ENCODE results near the gene SLC10A7.

Gene SLC10A7

GRCh38 chr4:146334862-146335449 lies 186.8 kb downstream of the SLC10A7 start:
- no peaks in the 10 kb centered on the region for H3K27me3 ChIP-seq (ENCODE audit: insufficient read depth, poor library complexity, severe bottlenecking)
- no peaks in the 10 kb centered on the region for H3K36me3 ChIP-seq (ENCODE audit: low read depth)
- DNase-seq (ENCODE audit: low spot score) (no peak), ATAC-seq (ENCODE audit: low read depth) (no peak)
- TF ChIP-seq CTCF (IDR thresholded peaks at IDR 0.05; ENCODE audit: poor library complexity, severe bottlenecking) = no peak
- H3K9me3 ChIP-seq (ENCODE audit: severe bottlenecking) = no peaks in the 10 kb centered on the region
- peaks cover 36% of the 10 kb centered on the region for H3K4me1 ChIP-seq (ENCODE audit: insufficient read depth, poor library complexity, severe bottlenecking)
- no peak overlapping the region for H3K4me3 ChIP-seq (ENCODE audit: severe bottlenecking)
- no peak overlapping the region for H3K27ac ChIP-seq (ENCODE audit: poor library complexity, severe bottlenecking)

GRCh38 chr4:146333895-146334262 lies 187.9 kb downstream of the SLC10A7 start:
- Histone ChIP-seq H3K36me3 (ENCODE audit: low read depth) (no peaks in the 10 kb centered on the region), H3K9me3 (ENCODE audit: severe bottlenecking) (no peaks in the 10 kb centered on the region), H3K4me1 (ENCODE audit: insufficient read depth, poor library complexity, severe bottlenecking) (peaks cover 47% of the 10 kb centered on the region), H3K27me3 (ENCODE audit: insufficient read depth, poor library complexity, severe bottlenecking) (no peaks in the 10 kb centered on the region), H3K4me3 (ENCODE audit: severe bottlenecking) (no peak overlapping the region), H3K27ac (ENCODE audit: poor library complexity, severe bottlenecking) (peak overlapping the region; percentile 35)
- no peak for TF ChIP-seq CTCF (IDR thresholded peaks at IDR 0.05; ENCODE audit: poor library complexity, severe bottlenecking)
- DNase-seq (ENCODE audit: low spot score) = no peak
- no peak for ATAC-seq (ENCODE audit: low read depth)

GRCh38 chr4:146333187-146333894 lies 188.4 kb downstream of the SLC10A7 start:
- Histone ChIP-seq H3K27ac (ENCODE audit: poor library complexity, severe bottlenecking) (peak overlapping the region; percentile 35), H3K4me1 (ENCODE audit: insufficient read depth, poor library complexity, severe bottlenecking) (peaks cover 52% of the 10 kb centered on the region), H3K4me3 (ENCODE audit: severe bottlenecking) (no peak overlapping the region), H3K9me3 (ENCODE audit: severe bottlenecking) (no peaks in the 10 kb centered on the region), H3K27me3 (ENCODE audit: insufficient read depth, poor library complexity, severe bottlenecking) (no peaks in the 10 kb centered on the region), H3K36me3 (ENCODE audit: low read depth) (no peaks in the 10 kb centered on the region)
- DNase-seq (ENCODE audit: low spot score) (no peak), ATAC-seq (ENCODE audit: low read depth) (peak; percentile 89)
- TF ChIP-seq CTCF (IDR thresholded peaks at IDR 0.05; ENCODE audit: poor library complexity, severe bottlenecking) = no peak

- Histone ChIP-seq H3K27me3 (ENCODE audit: insufficient read depth, poor library complexity, severe bottlenecking) (no peaks in the 10 kb centered on the region), H3K4me1 (ENCODE audit: insufficient read depth, poor library complexity, severe bottlenecking) (peaks cover 41% of the 10 kb centered on the region), H3K9me3 (ENCODE audit: severe bottlenecking) (no peaks in the 10 kb centered on the region), H3K27ac (ENCODE audit: poor library complexity, severe bottlenecking) (peak overlapping the region; percentile 89), H3K4me3 (ENCODE audit: severe bottlenecking) (no peak overlapping the region), H3K36me3 (ENCODE audit: low read depth) (no peaks in the 10 kb centered on the region)
- DNase-seq (ENCODE audit: low spot score) (no peak), ATAC-seq (ENCODE audit: low read depth) (no peak)
- TF ChIP-seq CTCF (IDR thresholded peaks at IDR 0.05; ENCODE audit: poor library complexity, severe bottlenecking) = no peak
These were observed 191.3 kb downstream of the SLC10A7 start for GRCh38 chr4:146330392-146330791.

All from RWPE2 (cell line).